NK-92 (cell line): ENCODE results near the gene NDEL1.
"Not testable (repeated sequence)": the region's sequence is repeated elsewhere in the genome, so short reads cannot be mapped to it uniquely, and the experiment has no call there.

Experiments used
- DNase-seq: peaks from one replicate; lab custom pipeline; 2025; ENCODE audit not compliant: unreplicated experiment; lab: John Stamatoyannopoulos, UW

NDEL1 gene, protein sequence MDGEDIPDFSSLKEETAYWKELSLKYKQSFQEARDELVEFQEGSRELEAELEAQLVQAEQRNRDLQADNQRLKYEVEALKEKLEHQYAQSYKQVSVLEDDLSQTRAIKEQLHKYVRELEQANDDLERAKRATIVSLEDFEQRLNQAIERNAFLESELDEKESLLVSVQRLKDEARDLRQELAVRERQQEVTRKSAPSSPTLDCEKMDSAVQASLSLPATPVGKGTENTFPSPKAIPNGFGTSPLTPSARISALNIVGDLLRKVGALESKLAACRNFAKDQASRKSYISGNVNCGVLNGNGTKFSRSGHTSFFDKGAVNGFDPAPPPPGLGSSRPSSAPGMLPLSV

DNA sequence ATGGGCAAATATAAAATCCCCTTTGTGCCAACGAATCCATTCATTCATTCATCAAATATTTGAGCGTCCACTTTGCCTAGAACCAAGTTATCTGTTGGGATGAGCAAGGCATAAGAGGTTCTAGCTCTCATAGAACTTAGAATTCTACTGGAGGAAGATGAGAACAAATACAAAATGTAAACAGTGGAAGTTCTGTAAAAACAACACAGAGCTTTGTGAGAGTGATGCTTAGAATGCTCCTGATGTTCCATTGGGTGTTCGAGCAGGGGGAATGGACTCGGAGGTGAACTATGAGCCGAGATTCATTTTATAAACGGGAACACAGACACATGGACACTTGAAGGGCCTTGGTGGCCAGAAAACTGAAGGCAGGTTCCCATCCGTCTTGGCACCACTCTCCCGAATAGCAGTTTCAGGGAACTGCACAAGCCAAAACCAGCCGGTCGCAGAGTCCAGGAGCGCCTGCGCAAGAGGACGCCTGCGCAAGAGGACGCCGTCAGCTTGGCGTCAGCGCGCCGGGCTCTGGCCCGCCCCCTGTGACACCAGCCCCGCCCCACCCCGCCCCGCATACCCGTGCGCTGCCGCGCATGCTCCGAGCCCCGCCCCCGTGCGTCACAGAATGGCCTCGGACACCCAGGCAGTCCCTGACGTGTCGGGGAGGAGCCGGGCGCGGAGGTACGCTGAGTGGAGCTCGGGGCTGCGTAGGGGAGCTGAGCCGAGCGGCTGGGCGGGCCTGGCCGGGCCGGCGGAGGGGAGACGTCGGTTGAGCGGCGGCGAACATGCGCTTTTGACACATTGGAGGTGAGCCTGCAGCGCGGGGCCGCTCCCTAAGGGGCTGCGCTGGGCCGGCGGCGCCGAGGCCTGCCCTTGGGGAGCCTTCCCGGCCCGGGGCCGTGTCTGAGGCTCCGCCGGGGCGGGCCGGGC, at the start of gene NDEL1:
Gene NDEL1 (plus strand): TSS at position 640 of the 924 bp plus-strand sequence. CDS start 8,388 bp downstream, outside the sequence.
- DNase-seq, result peak; percentile 93

GRCh38 chr17:8386841-8387240, 48.8 kb upstream of the NDEL1 start:
- no peak for DNase-seq

GRCh38 chr17:8387914-8388651, 47.6 kb upstream of the NDEL1 start:
- DNase-seq, result no peak

- no peak for DNase-seq
Measured at GRCh38 chr17:8391711-8392110, 44.0 kb upstream of the NDEL1 start.

DNA sequence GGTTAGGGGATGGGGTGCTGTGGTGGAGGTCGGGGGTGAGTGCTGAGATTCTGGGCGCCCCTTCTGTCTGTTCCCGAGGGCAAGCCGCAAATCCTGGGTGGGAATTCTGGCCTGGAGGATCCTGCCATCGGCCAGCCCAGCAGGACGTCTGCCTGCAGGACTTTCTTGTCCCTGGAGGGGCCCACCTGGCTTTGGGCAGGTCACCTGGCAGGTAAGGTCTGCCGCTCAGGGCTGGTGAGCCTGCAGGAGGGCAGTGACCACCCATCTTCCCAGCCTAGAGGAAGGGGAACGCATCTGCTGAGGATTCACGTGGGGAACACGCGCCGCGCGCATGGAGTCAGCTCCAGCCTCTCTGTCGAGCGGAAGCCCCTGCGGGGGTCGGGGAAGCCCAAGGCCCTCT, 43.4 kb upstream of the NDEL1 start:
- DNase-seq, result no peak

GRCh38 chr17:8392674-8393469, 42.8 kb upstream of the NDEL1 start:
- no peak for DNase-seq

DNA sequence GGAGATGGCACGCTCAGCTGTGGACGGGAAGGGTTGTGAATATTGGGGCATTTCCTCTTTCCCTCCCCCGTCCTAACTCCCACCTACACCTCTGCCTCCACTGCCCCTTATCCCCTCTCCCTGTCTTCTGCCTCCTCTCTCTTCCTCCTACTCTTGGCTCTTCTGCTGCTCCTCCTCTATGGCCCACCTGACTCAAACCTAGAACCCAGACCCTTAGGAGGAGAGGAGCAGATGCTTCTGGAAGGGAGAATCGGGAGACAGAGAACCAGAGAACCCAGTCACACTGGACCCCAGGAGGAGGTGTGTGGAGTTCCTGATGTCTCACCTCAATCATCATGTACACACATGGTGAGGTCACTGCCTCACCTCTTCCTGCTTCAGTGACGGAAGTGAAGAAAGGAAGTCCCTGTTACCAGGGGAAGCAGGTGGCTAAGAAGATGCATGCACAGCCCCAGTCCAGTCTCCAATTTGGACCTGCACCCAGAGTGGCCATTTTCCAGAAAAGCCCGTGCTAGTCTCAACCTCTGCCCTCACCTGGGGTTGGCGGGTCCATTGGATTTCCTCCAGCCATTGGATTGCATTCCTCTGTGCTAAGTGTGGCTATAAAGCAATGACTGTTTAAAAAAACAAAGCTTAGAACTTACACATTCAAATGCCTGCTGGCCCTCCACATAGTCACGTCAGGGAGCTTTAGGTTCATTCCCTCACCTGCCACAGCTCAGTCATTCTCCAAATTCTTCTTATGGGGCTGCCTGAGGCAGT, 42.0 kb upstream of the NDEL1 start:
- no peak for DNase-seq

DNA sequence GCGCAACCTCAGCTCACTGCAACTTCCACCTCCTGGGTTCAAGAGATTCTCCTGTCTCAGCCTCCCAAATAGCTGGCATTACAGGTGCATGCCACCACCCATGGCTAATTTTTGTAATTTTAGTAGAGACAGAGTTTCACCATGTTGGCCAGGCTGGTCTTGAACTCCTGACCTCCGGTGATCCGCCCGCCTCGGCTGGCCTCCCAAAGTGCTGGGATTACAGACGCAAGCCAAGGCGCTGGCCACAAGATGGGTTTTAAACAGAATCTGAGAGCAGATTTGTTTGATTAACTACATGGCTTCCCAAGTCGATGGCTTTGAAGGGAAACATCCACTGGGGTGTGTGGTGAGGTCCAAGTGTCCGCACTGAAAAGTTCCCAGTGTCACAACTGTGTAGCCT, 41.2 kb upstream of the NDEL1 start:
- DNase-seq, result not testable (repeated sequence)

- no peak for DNase-seq
Measured at GRCh38 chr17:8397636-8398035, 38.0 kb upstream of the NDEL1 start, which contains the start of gene RNF222. Gene RNF222 (minus strand): TSS chr17:8397827. CDS start chr17:8393461, 4,366 bp downstream.

DNA sequence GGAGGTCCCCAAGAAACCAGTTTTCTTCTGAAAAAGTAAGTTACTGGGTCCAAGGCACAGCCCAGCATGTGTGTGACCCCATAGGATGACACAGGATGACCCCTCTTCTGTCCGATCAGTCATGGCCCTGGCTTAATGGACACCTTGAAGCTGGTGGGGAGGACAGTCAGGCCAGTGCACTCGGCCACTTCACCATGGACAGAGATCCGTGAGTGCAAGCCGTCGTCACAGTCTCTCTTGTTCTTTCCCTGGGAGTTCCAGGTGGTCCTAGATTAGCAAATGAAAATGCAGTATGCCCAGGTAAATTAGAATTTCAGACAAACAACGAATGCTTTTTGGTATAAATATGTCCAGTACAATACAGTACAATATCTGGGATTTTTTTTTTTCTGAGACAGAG, 36.7 kb upstream of the NDEL1 start:
- DNase-seq, result no peak

GRCh38 chr17:8401107-8401506, 34.6 kb upstream of the NDEL1 start:
- DNase-seq, result no peak

GRCh38 chr17:8402921-8403536, 32.7 kb upstream of the NDEL1 start:
- DNase-seq, result no peak

DNA sequence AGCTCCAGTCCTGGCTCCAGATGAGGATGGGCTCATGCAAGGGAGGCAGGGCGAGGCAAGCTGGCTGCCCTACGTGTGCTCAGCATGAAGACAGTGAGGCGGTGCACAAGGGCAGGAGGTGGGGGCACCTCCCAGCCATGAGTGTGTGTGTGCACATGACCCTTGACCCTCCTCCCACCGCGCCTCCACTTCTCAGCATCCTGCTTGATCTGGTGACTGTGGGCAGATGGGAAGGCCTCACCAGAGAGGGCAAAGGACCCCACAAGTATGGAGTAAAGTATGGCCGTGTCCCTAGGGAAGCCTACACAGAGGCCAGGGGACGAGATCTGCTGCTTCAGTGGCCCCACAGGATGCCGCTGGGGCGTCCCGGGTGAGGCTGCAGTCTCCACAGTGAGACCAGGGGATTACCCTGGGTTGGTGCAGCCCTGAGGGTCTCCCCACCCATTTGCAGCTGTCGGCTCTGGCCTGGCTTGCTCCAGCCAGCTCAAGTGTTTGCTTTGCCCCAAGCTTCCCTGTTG, 30.1 kb upstream of the NDEL1 start:
- no peak for DNase-seq

GRCh38 chr17:8406174-8406573, 29.5 kb upstream of the NDEL1 start:
- no peak for DNase-seq

DNA sequence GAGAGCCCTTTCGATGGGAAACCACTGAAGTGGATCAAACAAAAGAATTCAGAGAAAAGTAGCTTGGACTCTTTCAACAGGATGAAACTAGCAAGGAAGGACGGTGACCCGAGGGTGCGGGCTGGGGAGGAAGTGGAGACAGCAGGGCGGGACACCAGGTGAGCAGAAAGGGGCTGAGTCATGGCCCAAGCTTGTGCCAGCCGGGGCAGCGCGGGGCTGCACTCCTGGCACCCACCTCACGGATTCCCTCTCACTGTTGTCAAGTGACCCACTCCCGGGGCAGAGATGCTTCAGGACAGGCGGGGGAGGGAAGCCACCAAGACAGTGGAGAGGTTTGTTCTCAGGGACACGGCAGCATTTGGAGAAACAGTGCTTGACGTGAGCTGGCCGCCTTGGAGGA, 27.3 kb upstream of the NDEL1 start:
- no peak for DNase-seq

DNA sequence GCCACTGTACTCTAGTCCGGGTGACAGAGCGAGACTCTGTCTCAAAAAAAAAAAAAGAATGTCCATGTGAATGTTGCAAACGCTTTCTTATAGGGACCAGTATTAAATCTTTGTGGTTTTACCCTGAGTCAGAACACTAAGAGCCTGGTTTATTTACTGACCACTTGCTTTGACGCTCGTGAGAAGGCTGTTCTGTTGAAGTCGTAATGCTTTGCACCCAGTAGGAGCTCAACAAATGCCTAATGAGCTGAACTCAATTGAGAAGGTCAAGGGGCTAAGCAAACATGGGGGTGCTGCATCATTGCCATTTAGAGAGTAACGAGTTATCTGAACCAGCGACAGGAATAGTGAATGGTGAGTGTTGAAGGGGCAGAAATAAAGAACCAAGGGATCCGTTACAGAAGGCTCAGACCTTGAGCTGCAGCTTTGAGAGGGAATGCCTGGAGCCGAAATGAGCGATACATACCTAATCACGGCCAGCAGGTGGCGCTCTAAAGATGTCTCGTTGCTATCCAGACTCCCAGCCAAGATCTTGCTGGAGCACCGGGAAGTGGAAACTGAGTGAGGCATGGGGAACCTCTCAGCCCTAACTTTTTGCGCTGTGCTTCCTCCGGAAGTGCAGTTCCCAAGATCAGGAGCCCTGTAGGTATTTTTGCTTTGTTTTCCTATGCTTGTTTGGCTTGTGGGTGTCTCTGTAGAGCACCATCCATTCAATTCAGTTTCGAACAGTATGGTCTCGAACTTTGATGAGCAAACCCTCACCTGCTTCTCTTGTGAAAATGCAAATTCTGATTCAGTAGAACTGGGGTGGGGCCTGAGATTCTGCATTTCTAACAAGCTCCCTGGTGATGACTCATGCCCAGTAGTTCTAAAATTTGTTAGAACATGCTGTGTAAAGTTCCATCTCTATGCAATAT, 25.5 kb upstream of the NDEL1 start:
- no peak for DNase-seq

DNA sequence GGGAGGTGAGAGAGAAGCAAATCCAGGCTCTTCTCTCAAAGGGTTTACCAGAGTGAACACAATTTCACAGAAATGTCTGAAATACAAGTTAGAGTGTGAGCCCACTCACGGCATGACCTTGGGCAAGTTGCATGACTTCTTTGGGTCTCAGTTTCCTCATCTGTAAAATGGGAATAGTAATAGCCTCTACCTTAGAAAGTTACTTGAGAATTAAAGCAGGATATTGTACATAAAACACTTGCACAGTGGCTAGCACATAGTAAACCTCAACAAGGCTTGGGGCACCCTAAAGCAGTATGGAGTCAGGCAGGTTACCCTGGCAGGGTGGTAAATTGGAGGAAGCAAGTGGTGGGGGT, 24.8 kb upstream of the NDEL1 start:
- no peak for DNase-seq

DNA sequence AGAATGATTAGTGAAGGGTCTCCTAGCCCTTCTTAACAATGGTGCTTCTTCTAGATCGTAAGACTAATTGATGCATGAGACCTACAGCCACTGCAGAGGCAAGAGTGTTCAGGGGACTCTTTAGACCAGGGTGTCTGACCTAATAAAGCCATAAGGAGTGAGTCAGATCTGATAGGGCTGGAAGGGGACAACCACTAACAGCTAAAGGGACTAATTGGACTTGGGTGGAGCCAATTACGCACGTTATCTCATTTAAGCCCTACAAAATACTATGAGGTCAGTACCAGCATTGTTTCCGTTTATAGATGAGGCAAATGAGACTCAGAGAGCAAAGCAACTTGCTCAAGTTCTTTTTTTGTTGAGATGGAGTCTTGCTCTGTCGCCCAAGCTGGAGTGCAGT, 23.6 kb upstream of the NDEL1 start:
- no peak for DNase-seq
